GM18526 (cell line): ENCODE measurements around the gene SKP2.

ENCODE experiments used
- POLR2A ChIP-seq: IDR thresholded peaks from 3 replicates; pipeline ENCODE4 v1.6.1; 2011; ENCODE audit not compliant: insufficient read length; ENCODE audit errors: extremely low read depth

SKP2 gene

GRCh38 chr5:36217567-36217966 lies 65.7 kb downstream of the SKP2 start:
- TF ChIP-seq POLR2A: no peak

- no peak for TF ChIP-seq POLR2A
These were observed 66.1 kb downstream of the SKP2 start for GRCh38 chr5:36217988-36218387.

- no peak for TF ChIP-seq POLR2A
These were observed 70.7 kb downstream of the SKP2 start for GRCh38 chr5:36222620-36223019.

- TF ChIP-seq POLR2A: no peak
These were observed 75.1 kb downstream of the SKP2 start for GRCh38 chr5:36227046-36227445.

- no peak for TF ChIP-seq POLR2A
These were observed 76.6 kb downstream of the SKP2 start for GRCh38 chr5:36228505-36228904.

GRCh38 chr5:36230151-36230790 lies 78.4 kb downstream of the SKP2 start:
- no peak for TF ChIP-seq POLR2A

GRCh38 chr5:36232533-36232932 lies 80.6 kb downstream of the SKP2 start:
- TF ChIP-seq POLR2A: no peak
